Measurements from ENCODE around the gene OR5L1.

The OR5L1 gene

DNA sequence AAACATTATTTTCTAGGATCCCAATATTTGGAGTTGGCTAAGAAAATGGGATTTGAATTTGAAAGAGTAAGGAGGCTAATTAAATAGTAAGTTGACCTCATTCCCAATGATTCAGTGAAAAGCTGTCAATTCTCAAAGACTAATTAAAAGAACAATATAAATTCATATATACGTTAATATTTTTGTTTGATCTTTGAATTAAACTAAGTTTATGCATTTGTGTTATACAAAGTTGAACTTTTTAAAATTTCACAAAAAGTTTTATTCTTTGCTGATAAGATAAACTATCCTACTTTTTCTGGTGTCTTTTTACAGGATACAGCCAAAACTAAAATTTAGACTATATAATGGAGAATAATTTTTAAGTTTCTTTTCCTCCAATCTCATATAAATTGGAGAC, at the start of gene OR5L1:
OR5L1 (plus strand) TSS at position 301 of the 400 bp plus-strand sequence. CDS start 100 bp downstream, outside the sequence.
- DNase-seq (ENCODE audit: low read depth) = no peak

- DNase-seq (ENCODE audit: low read depth) = no peak
Measured at GRCh38 chr11:55773138-55773537, 38.0 kb upstream of the OR5L1 start, which contains the start of gene OR5D13. TSS of gene OR5D13 (plus strand) at chr11:55773438. CDS start at chr11:55773438, 0 bp downstream.

- no peak for DNase-seq (ENCODE audit: low read depth)
Measured at GRCh38 chr11:55791606-55792005, 19.6 kb upstream of the OR5L1 start.

DNA sequence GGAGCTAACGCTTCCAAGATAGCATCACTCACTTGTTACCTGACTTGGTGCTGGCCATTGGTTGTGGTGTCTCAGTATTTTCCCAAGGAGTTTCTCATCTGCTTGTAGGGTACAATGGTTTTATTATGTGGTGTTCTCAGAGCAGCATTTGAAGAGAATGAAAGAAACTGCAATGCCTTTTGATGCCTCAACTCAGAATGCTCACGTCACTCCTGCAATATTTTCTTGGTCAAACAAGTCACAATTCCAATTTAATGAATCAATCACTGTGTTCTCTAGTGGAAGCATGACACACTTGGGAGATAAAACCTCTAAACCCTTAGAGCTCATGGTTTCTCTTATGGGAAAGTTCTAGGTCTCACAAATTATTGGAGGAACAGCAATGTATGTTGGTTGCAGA, 17.8 kb upstream of the OR5L1 start:
- DNase-seq (ENCODE audit: low read depth) = no peak

DNA sequence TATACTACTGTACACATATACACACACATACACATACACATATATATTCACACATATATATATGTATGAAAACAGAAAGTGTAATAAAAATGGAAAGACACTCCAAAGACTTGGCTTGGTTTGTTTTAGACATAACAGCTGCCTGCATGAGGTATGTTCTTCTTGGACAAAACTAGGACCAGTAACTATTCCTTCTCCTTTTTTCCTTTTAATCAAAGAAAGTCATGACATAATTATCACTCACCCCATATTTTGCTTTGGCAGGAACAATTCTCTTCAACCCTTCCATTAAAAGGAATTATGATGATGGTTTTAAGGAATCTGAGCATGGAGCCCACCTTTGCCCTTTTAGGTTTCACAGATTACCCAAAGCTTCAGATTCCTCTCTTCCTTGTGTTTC, 15.9 kb upstream of the OR5L1 start, which contains the start of gene OR5D14:
OR5D14 (plus strand) TSS at position 301 of the 400 bp plus-strand sequence; CDS start at position 301, 0 bp downstream.
- no peak for DNase-seq (ENCODE audit: low read depth)

DNA sequence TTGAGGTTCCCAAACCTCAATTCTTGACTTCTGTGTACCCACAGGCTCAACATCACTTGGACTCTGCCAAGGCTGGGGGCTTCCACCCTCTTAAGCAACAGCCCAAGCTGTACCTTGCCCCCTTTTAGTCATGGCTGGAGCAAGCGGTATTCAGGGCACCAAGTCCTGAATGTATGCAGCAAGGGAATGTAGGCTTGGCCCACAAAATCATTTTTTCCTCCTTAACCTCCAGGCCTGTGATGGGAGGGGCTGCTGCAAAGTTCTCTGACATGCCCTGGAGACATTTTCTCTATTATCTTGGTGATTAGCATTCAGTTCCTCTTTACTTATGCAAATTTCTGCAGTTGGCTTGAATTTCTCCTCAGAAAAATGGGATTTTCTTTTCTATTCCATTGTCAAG, 4.9 kb upstream of the OR5L1 start:
- DNase-seq (ENCODE audit: low read depth) = no peak

DNA sequence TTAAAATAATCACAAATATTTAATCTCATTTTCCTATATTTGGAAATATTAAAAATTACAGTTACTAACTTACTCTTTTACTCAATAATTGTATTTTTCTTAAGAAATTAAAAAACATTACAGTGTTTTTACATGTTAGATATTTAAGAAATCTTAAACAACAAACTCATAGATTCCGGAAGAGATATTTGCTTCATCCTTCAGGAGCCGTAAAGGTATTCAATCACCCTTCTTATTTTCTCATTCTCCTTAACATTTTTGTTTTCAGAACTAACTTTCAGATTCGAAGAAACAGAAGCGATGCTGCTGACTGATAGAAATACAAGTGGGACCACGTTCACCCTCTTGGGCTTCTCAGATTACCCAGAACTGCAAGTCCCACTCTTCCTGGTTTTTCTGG, 8.2 kb downstream of the OR5L1 start, which contains the start of gene OR5D18:
OR5D18 (plus strand) TSS at position 301 of the 400 bp plus-strand sequence; CDS start at position 301, 0 bp downstream.
- DNase-seq (ENCODE audit: low read depth) = no peak

DNA sequence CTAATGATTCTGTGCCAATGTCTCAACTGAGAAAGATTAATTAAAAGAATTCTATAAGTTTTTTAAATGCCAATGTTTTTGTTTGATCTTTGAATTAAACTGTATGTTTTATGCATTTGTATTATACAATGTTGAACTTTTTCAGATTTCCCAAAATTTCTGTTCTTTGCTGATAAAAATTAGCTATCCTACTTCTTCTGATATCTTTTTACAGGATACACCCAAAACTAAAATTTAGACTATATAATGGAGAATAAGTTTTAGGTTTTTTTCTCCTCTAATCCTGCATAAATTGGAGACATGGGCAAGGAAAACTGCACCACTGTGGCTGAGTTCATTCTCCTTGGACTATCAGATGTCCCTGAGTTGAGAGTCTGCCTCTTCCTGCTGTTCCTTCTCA, 15.8 kb downstream of the OR5L1 start, which contains the start of gene OR5L2:
OR5L2 (plus strand) TSS at position 301 of the 400 bp plus-strand sequence; CDS start at position 301, 0 bp downstream.
- DNase-seq (ENCODE audit: low read depth) = no peak

DNA sequence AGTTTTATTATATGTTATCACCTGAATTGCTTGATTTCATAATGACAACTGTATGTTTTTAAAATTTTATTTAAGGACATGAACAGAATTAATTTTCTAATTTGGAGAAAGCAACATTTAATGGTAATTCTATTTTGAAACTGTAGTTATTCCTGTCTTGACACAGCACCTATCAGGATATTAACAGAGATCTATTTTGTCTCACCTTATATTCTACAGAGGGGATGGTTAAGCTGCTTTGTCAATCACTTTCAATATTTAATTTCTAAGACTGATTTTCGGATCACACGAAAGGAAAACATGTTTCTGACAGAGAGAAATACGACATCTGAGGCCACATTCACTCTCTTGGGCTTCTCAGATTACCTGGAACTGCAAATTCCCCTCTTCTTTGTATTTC, 27.3 kb downstream of the OR5L1 start, which contains the start of gene OR5D16:
OR5D16 (plus strand) TSS at position 301 of the 400 bp plus-strand sequence; CDS start at position 301, 0 bp downstream.
- no peak for DNase-seq (ENCODE audit: low read depth)

- no peak for DNase-seq (ENCODE audit: low read depth)
Measured at GRCh38 chr11:55847453-55847852, 36.3 kb downstream of the OR5L1 start.

GRCh38 chr11:55849037-55849436, 37.9 kb downstream of the OR5L1 start:
- no peak for DNase-seq (ENCODE audit: low read depth)

- no peak for DNase-seq (ENCODE audit: low read depth)
Measured at GRCh38 chr11:55852141-55852540, 41.0 kb downstream of the OR5L1 start.

DNA sequence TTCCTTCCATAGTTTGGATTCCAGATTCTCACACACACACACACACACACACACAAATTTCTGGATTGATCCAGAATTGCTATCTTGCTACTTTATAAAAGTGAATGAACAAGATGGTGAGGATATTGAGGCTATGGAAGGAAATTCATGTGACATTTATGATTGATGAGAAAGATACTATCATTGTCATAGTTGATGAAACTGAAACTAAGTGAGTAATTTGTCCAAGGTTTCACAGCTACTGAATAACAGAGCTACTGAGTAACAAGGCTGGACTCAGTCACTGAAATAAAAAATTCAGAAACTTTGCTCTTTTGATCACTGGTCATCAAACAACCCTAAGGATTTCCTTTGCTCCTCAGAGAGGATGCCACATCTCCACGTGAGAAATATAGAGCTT, 43.5 kb downstream of the OR5L1 start:
- DNase-seq (ENCODE audit: low read depth) = no peak
